K562 (cell line): ENCODE results near the gene GPX2. TPM values are rescaled to one million over a fixed set of nuclear protein-coding genes. Genes with fewer than 3 reads are reported as not detected.
A peak's percentile ranks its signal among the peaks of the same experiment; 100 is the strongest.

Experiments
- BACH1 ChIP-seq: fragments of 200-800 bp; sonication (Bioruptor generic); IDR thresholded peaks from 2 replicates; pipeline ENCODE4 v1.6.1; 2016; ENCODE audit warnings: missing genetic modification characterization, missing compliant biosample characterization
- CHAMP1 ChIP-seq: fragments of 450-650 bp; IDR thresholded peaks from 2 replicates; pipeline ENCODE4 v1.6.1; 2016; ENCODE audit warnings: mild to moderate bottlenecking
- EGR1 ChIP-seq: fragments of 450-650 bp; conservative IDR thresholded peaks from 2 replicates; pipeline ENCODE4 v1.6.1; 2017; ENCODE audit warnings: mild to moderate bottlenecking
- ESRRA ChIP-seq: fragments of 450-650 bp; IDR thresholded peaks from 2 replicates; pipeline ENCODE4 v1.6.1; 2014; ENCODE audit warnings: low read depth, mild to moderate bottlenecking, moderate library complexity, borderline replicate concordance
- GABPA ChIP-seq: fragments of 200-800 bp; sonication (Bioruptor generic); conservative IDR thresholded peaks from 2 replicates; pipeline ENCODE4 v1.6.1; 2016; ENCODE audit warnings: low read depth, missing genetic modification characterization, missing compliant biosample characterization
- HDAC6 ChIP-seq: IDR thresholded peaks from 2 replicates; pipeline ENCODE4 v1.6.1; 2012; ENCODE audit warnings: low read depth, mild to moderate bottlenecking, control low read depth, inconsistent platforms, low read length, moderate library complexity
- IFI16 ChIP-seq: fragments of 250-450 bp; sonication (Bioruptor Pico); IDR thresholded peaks from 2 replicates; pipeline ENCODE4 v2.1.2; 2022; ENCODE audit warnings: mild to moderate bottlenecking, inconsistent platforms
- MAFF ChIP-seq: IDR thresholded peaks from 2 replicates; pipeline ENCODE4 v1.6.1; 2012; ENCODE audit warnings: low read length, improper control_type of control experiment
- MAFG ChIP-seq: fragments of 450-650 bp; conservative IDR thresholded peaks from 2 replicates; pipeline ENCODE4 v1.6.1; 2016; ENCODE audit warnings: missing genetic modification characterization, missing compliant biosample characterization
- MAX ChIP-seq: sonication (generic); formaldehyde crosslinking; IDR thresholded peaks from 2 replicates; pipeline ENCODE4 v1.9.0; 2022; ENCODE audit warnings: mild to moderate bottlenecking, missing genetic modification reagents
- MYC ChIP-seq, 2 experiments: fragments of 250-450 bp in 1 of 2; sonication (Bioruptor Pico) in 1 of 2; IDR thresholded peaks; 2 replicates each; pipeline versions ENCODE4 v1.5.1 to v1.6.1; 2012 to 2021; ENCODE audit warnings: low read depth in 2 of 2, borderline replicate concordance in 1 of 2, improper control_type of control experiment in 1 of 2, low read length in 1 of 2, mild to moderate bottlenecking in 1 of 2, moderate library complexity in 1 of 2
- NFE2 ChIP-seq: IDR thresholded peaks from 2 replicates; pipeline ENCODE4 v1.6.1; 2014; ENCODE audit warnings: antibody characterized with exemption, low read depth
- STAT5A ChIP-seq: IDR thresholded peaks from 2 replicates; pipeline ENCODE4 v1.6.1; 2012; ENCODE audit warnings: low read length, inconsistent platforms, borderline replicate concordance
- XRCC4 ChIP-seq: IDR thresholded peaks from one replicate; pipeline ENCODE4 v1.6.1; 2011; ENCODE audit not compliant: insufficient read depth, insufficient read length; ENCODE audit errors: extremely low read depth
- ZEB2 ChIP-seq: fragments of 450-650 bp; IDR thresholded peaks from 2 replicates; pipeline ENCODE4 v1.6.1; 2016
- ZNF232 ChIP-seq: sonication (generic); formaldehyde crosslinking; IDR thresholded peaks from 2 replicates; pipeline ENCODE4 v1.8.0; 2022; ENCODE audit warnings: mild to moderate bottlenecking, missing genetic modification reagents
- ZNF316 ChIP-seq: fragments of 450-650 bp; IDR thresholded peaks from 2 replicates; pipeline ENCODE4 v1.6.1; 2016
- ZNF324 ChIP-seq: fragments of 250-450 bp; sonication (Bioruptor Pico); IDR thresholded peaks from 2 replicates; pipeline ENCODE4 v1.4.0; 2020; ENCODE audit warnings: mild to moderate bottlenecking
- ZNF431 ChIP-seq: sonication (generic); formaldehyde crosslinking; IDR thresholded peaks from 2 replicates; pipeline ENCODE4 v1.8.0; 2022; ENCODE audit warnings: mild to moderate bottlenecking, missing genetic modification reagents
- ZNF717 ChIP-seq: fragments of 250-450 bp; sonication (Bioruptor Pico); IDR thresholded peaks from 2 replicates; pipeline ENCODE4 v1.5.0; 2021
- ZNF764 ChIP-seq: fragments of 250-450 bp; sonication (Bioruptor Pico); IDR thresholded peaks from 2 replicates; pipeline ENCODE4 v1.4.0; 2020; ENCODE audit warnings: low read depth, mild to moderate bottlenecking, moderate library complexity
- polyA plus RNA-seq, 8 experiments: library from polyadenylated mRNA; depleted of rRNA in 4 of 8; stranded (reverse) in 5 of 8; unstranded in 3 of 8; fragments of >200 nt; fragmentation: Nextera tagmentation in 2 of 8; fragmentation: Illumina TruSeq in 1 of 8; extraction: Ambion mirVana in 2 of 8; extraction: Trizol in 1 of 8; gene quantifications; 2 replicates each; pipeline versions ENCODE4 v1.2.1 to v1.2.3, GENCODE V29; 2011 to 2014; ENCODE audit warnings: inconsistent platforms in 1 of 8, missing spikeins in 1 of 8
- total RNA-seq, 7 experiments: library from RNA; depleted of rRNA in 6 of 7; stranded (reverse); fragments of >200 nt in 6 of 7; fragmentation: Illumina TruSeq in 2 of 7; extraction: Trizol in 2 of 7; gene quantifications; 2 replicates each; pipeline versions ENCODE4 v1.2.1 to v1.2.3, GENCODE V29; 2011 to 2021; ENCODE audit warnings: low replicate concordance in 1 of 7
- TF ChIP-seq, protein P1 (sequence below), 3 experiments: IDR thresholded peaks in 2 of 3; conservative IDR thresholded peaks in 1 of 3; 2 replicates each; pipeline ENCODE4 v1.5.1; 2011 to 2012; ENCODE audit warnings: low read length in 3 of 3, mild to moderate bottlenecking in 3 of 3, control low read depth in 2 of 3, improper control_type of control experiment in 1 of 3, inconsistent platforms in 1 of 3, low read depth in 1 of 3, mixed read lengths in 1 of 3, moderate library complexity in 1 of 3; ENCODE audit not compliant: insufficient read depth in 2 of 3

The GPX2 gene
- total and polyA plus RNA-seq, 9 of the 15 experiments (the other 6 are each of a cell fraction or from before 2014, with no cell fraction given), result 0.24 TPM; not detected in 8

GRCh38 chr14:64952598-64953309 lies 10.2 kb upstream of the GPX2 start (continued):
- TF ChIP-seq ZNF717 (CRISPR knock-in tag), result no peak
- peak; percentile 59 for TF ChIP-seq MAX (CRISPR knock-in tag)
- TF ChIP-seq EGR1, result no peak
- no peak for TF ChIP-seq XRCC4
- TF ChIP-seq HDAC6, result no peak
- no peak for TF ChIP-seq ESRRA
- no peak for TF ChIP-seq CHAMP1
- no peak for TF ChIP-seq GABPA (tag)
- TF ChIP-seq, protein P1, sequence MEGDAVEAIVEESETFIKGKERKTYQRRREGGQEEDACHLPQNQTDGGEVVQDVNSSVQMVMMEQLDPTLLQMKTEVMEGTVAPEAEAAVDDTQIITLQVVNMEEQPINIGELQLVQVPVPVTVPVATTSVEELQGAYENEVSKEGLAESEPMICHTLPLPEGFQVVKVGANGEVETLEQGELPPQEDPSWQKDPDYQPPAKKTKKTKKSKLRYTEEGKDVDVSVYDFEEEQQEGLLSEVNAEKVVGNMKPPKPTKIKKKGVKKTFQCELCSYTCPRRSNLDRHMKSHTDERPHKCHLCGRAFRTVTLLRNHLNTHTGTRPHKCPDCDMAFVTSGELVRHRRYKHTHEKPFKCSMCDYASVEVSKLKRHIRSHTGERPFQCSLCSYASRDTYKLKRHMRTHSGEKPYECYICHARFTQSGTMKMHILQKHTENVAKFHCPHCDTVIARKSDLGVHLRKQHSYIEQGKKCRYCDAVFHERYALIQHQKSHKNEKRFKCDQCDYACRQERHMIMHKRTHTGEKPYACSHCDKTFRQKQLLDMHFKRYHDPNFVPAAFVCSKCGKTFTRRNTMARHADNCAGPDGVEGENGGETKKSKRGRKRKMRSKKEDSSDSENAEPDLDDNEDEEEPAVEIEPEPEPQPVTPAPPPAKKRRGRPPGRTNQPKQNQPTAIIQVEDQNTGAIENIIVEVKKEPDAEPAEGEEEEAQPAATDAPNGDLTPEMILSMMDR (IDR thresholded peaks at IDR 0.05 in 2 of 3, conservative IDR thresholded peaks at IDR 0.05 in 1 of 3; ENCODE audit: insufficient read depth in 2 of 3, low read depth in 1 of 3, low read length in 3 of 3), result peak; percentile 53 to 63 (median 56)
- no peak for TF ChIP-seq ZNF431 (CRISPR knock-in tag)
- no peak for TF ChIP-seq BACH1 (tag)
- TF ChIP-seq ZEB2, result no peak
- TF ChIP-seq IFI16 (CRISPR knock-in tag), result no peak
- peak; percentile 37; the same call in 1 of the 2 replicates for TF ChIP-seq MAFG (tag)
- peak; percentile 51 for TF ChIP-seq ZNF316
- TF ChIP-seq STAT5A, result no peak
- no peak for TF ChIP-seq ZNF232 (CRISPR knock-in tag)
- TF ChIP-seq ZNF764, result peak; percentile 93
- peak; percentile 28; the same call in 1 of the 2 replicates for TF ChIP-seq MAFF
- TF ChIP-seq MYC (IDR thresholded peaks at IDR 0.05; ENCODE audit: low read depth, low read length), result 0 out of 2 replicates have a peak, but pooled peaks have one; percentile 31
- no peak for TF ChIP-seq MYC (CRISPR knock-in tag; IDR thresholded peaks at IDR 0.05; ENCODE audit: borderline replicate concordance, low read depth)
- TF ChIP-seq NFE2, result peak; percentile 69
- no peak for TF ChIP-seq ZNF324
